ENCODE data around the gene DDX10.

The DDX10 gene

GRCh38 chr11:108662700-108663099, 2.2 kb upstream of the DDX10 start:
- DNase-seq, result no peak

- no peak for DNase-seq
Measured at GRCh38 chr11:108663154-108663877, 1.6 kb upstream of the DDX10 start.

GRCh38 chr11:108666373-108666772, 1.5 kb downstream of the DDX10 start:
- DNase-seq, result no peak

- DNase-seq, result no peak
Measured at GRCh38 chr11:108669286-108669685, 4.4 kb downstream of the DDX10 start.

- DNase-seq, result no peak
Measured at GRCh38 chr11:108669711-108670110, 4.8 kb downstream of the DDX10 start.

- DNase-seq, result no peak
Measured at GRCh38 chr11:108670451-108670850, 5.6 kb downstream of the DDX10 start.

GRCh38 chr11:108672113-108672512, 7.2 kb downstream of the DDX10 start:
- no peak for DNase-seq

- no peak for DNase-seq
Measured at GRCh38 chr11:108672786-108673185, 7.9 kb downstream of the DDX10 start.

GRCh38 chr11:108679045-108679444, 14.2 kb downstream of the DDX10 start:
- DNase-seq, result no peak

- DNase-seq, result no peak
Measured at GRCh38 chr11:108680271-108680670, 15.4 kb downstream of the DDX10 start.

GRCh38 chr11:108685419-108686130, 20.7 kb downstream of the DDX10 start:
- no peak for DNase-seq

GRCh38 chr11:108693852-108694251, 29.0 kb downstream of the DDX10 start:
- no peak for DNase-seq

GRCh38 chr11:108694846-108695245, 30.0 kb downstream of the DDX10 start:
- no peak for DNase-seq

GRCh38 chr11:108697872-108698473, 33.1 kb downstream of the DDX10 start:
- DNase-seq, result peak; percentile 11

- no peak for DNase-seq
Measured at GRCh38 chr11:108698844-108699642, 34.2 kb downstream of the DDX10 start.

GRCh38 chr11:108703916-108704315, 39.0 kb downstream of the DDX10 start:
- DNase-seq, result no peak

- no peak for DNase-seq
Measured at GRCh38 chr11:108705061-108705460, 40.2 kb downstream of the DDX10 start.

GRCh38 chr11:108708173-108708572, 43.3 kb downstream of the DDX10 start:
- no peak for DNase-seq

- DNase-seq, result no peak
Measured at GRCh38 chr11:108709741-108710140, 44.9 kb downstream of the DDX10 start.

- DNase-seq, result no peak
Measured at GRCh38 chr11:108713076-108713790, 48.4 kb downstream of the DDX10 start.

GRCh38 chr11:108715239-108715638, 50.4 kb downstream of the DDX10 start:
- no peak for DNase-seq

- DNase-seq, result no peak
Measured at GRCh38 chr11:108718466-108718865, 53.6 kb downstream of the DDX10 start.
